ENCODE measurements around the gene PPP1R37. TPM values are rescaled to one million over a fixed set of nuclear protein-coding genes. Genes with fewer than 3 reads are reported as not detected.

The PPP1R37 gene
- total RNA-seq, 1 experiment from 2014 or later, result 20.4 TPM

- CTCF ChIA-PET, result no interaction called here
- intact Hi-C loops (cut with micrococcal nuclease; ENCODE audit: unreplicated experiment), result no loop called here
- BruUV-seq (replicated peaks), result no TSS peak
Measured at GRCh38 chr19:45141203-45141900, 48.4 kb downstream of the PPP1R37 start.

More at GRCh38 chr19:45141203-45141900, 48.4 kb downstream of the PPP1R37 start:
- DNase-seq (ENCODE audit: low read depth, low spot score) (no peak), ATAC-seq (no peak)
- Histone ChIP-seq H3K27me3 (ENCODE audit: control insufficient read depth, insufficient read depth, low read length) (no peaks in the 10 kb centered on the region), H3K4me3 (ENCODE audit: low read depth in 2 of 2, low read length in 2 of 2) (no peak overlapping the region), H3K9me3 (ENCODE audit: control insufficient read depth, insufficient read depth, low read depth, low read length) (no peaks in the 10 kb centered on the region), H3K4me1 (ENCODE audit: control insufficient read depth, insufficient read depth, low read length) (no peaks in the 10 kb centered on the region), H3K36me3 (ENCODE audit: control insufficient read depth, insufficient read depth, low read length) (no peaks in the 10 kb centered on the region), H3K27ac (ENCODE audit: low read length) (no peak overlapping the region)
- POLR2A ChIA-PET, result no interaction called here
- in situ Hi-C loops (cut with HindIII; ENCODE audit: low pct_unique_long_range_greater_than_20kb, low sequenced_read_pairs), result no loop called here
- TF ChIP-seq POLR2AphosphoS5 (IDR thresholded peaks at IDR 0.05; ENCODE audit: low read depth, low read length) (no peak), TCF7L2 (IDR thresholded peaks at IDR 0.05; ENCODE audit: low read depth, low read length) (no peak), CTCF (IDR thresholded peaks at IDR 0.05) (no peak), SIN3A (IDR thresholded peaks at IDR 0.05; ENCODE audit: borderline replicate concordance, insufficient read depth, low read depth, low read length) (no peak), REST (IDR thresholded peaks at IDR 0.05; ENCODE audit: insufficient read depth in 1 of 2, low read depth in 2 of 2, low read length in 1 of 2) (no peak)
